Fibroblast of upper back skin (primary cell): ENCODE results near the gene ASB15.
"Not testable (repeated sequence)": the region's sequence is repeated elsewhere in the genome, so short reads cannot be mapped to it uniquely, and the experiment has no call there.

Experiments
- DNase-seq: peaks from one replicate; pipeline ENCODE4 v3.0.0-alpha.2; 2013

The ASB15 gene

GRCh38 chr7:123601530-123601929 lies at the start of gene ASB15:
Gene ASB15 (plus strand): TSS chr7:123601821. CDS start chr7:123614503, 12,682 bp downstream.
- no peak for DNase-seq

- not testable (repeated sequence) for DNase-seq
Observed at GRCh38 chr7:123552134-123552533, 49.5 kb upstream of the ASB15 start.

GRCh38 chr7:123552641-123553040 lies 49.0 kb upstream of the ASB15 start:
- DNase-seq: no peak

- DNase-seq: no peak
Observed at GRCh38 chr7:123553159-123553558, 48.5 kb upstream of the ASB15 start.

GRCh38 chr7:123555484-123555883 lies 46.1 kb upstream of the ASB15 start:
- DNase-seq: no peak

- DNase-seq: no peak
Observed at GRCh38 chr7:123557016-123557397, 44.6 kb upstream of the ASB15 start.

GRCh38 chr7:123557398-123558288 lies 44.0 kb upstream of the ASB15 start, which contains the start of gene NDUFA5:
Gene NDUFA5 (minus strand): TSS chr7:123557818. CDS start chr7:123557795, 23 bp downstream.
- peak; percentile 99 for DNase-seq

GRCh38 chr7:123558289-123558874 lies 43.2 kb upstream of the ASB15 start:
- no peak for DNase-seq

- no peak for DNase-seq
Observed at GRCh38 chr7:123562121-123562520, 39.5 kb upstream of the ASB15 start.

- no peak for DNase-seq
Observed at GRCh38 chr7:123569352-123570010, 32.1 kb upstream of the ASB15 start.

GRCh38 chr7:123570390-123571182 lies 31.0 kb upstream of the ASB15 start:
- DNase-seq: no peak

- no peak for DNase-seq
Observed at GRCh38 chr7:123571187-123571586, 30.4 kb upstream of the ASB15 start.

- DNase-seq: no peak
Observed at GRCh38 chr7:123571684-123572083, 29.9 kb upstream of the ASB15 start.

- DNase-seq: no peak
Observed at GRCh38 chr7:123573341-123573740, 28.3 kb upstream of the ASB15 start.

- DNase-seq: no peak
Observed at GRCh38 chr7:123573896-123574467, 27.6 kb upstream of the ASB15 start.

- DNase-seq: no peak
Observed at GRCh38 chr7:123579416-123579815, 22.2 kb upstream of the ASB15 start.

GRCh38 chr7:123580406-123581161 lies 21.0 kb upstream of the ASB15 start:
- peak; percentile 41 for DNase-seq

GRCh38 chr7:123581162-123581459 lies 20.5 kb upstream of the ASB15 start:
- DNase-seq: no peak

GRCh38 chr7:123583821-123584220 lies 17.8 kb upstream of the ASB15 start:
- no peak for DNase-seq

- DNase-seq: no peak
Observed at GRCh38 chr7:123588376-123588775, 13.2 kb upstream of the ASB15 start.

GRCh38 chr7:123594813-123595241 lies 6.8 kb upstream of the ASB15 start:
- DNase-seq: no peak

GRCh38 chr7:123598657-123599056 lies 3.0 kb upstream of the ASB15 start:
- DNase-seq: no peak
